IMR-90 (cell line): ENCODE results near the gene ASB4. TPM values are rescaled to one million over a fixed set of nuclear protein-coding genes. Genes with fewer than 3 reads are reported as not detected.

Experiments
- ATAC-seq: fragments of 200-7000 bp; cut with Tn5 transposase; 2 replicates; pipeline ENCODE4 v1.9.1; 2020; ENCODE audit warnings: low read depth, mild to moderate bottlenecking, moderate library complexity
- BruUV-seq: library from RNA; stranded (reverse); fragments of 400-500 nt; replicated peaks from 2 replicates; lab custom pipeline; 2021; lab: Mats Ljungman, UMichigan
- CTCF ChIA-PET: fragments of 300-600 bp; formaldehyde crosslinking; extraction: SDS; loops from one replicate; lab custom pipeline; 2021; ENCODE audit warnings: antibody characterized with exemption; lab: Yijun Ruan, JAX
- POLR2A ChIA-PET: fragments of 300-600 bp; sonication (Branson Sonifier 250); formaldehyde crosslinking; loops from one replicate; lab custom pipeline; 2022; ENCODE audit warnings: antibody characterized with exemption; ENCODE audit not compliant: unreplicated experiment; lab: Charles Lee
- DNase-seq: peaks from one replicate; pipeline ENCODE4 v3.0.0; 2013
- H2AFZ ChIP-seq: replicated peaks from 2 replicates; pipeline ENCODE3; 2013; ENCODE audit warnings: low read length, mild to moderate bottlenecking; ENCODE audit not compliant: poor library complexity
- H2AK5ac ChIP-seq: 2 replicates; pipeline ENCODE4 v1.6.1; 2013; ENCODE audit warnings: low read depth, low read length, inconsistent platforms
- H2AK9ac ChIP-seq: replicated peaks from 2 replicates; pipeline ENCODE3; 2013; ENCODE audit warnings: mild to moderate bottlenecking, low read depth, low read length, moderate library complexity; ENCODE audit not compliant: poor library complexity
- H2BK120ac ChIP-seq: 2 replicates; pipeline ENCODE4 v1.6.1; 2013; ENCODE audit warnings: low read depth, low read length, inconsistent platforms
- H2BK15ac ChIP-seq: 3 replicates; pipeline ENCODE4 v1.6.1; 2013; ENCODE audit warnings: low read depth, low read length, inconsistent platforms
- H2BK20ac ChIP-seq: 2 replicates; pipeline ENCODE4 v1.6.1; 2013; ENCODE audit warnings: low read depth, mild to moderate bottlenecking, inconsistent platforms, low read length, moderate library complexity
- H2BK5ac ChIP-seq: 2 replicates; pipeline ENCODE4 v1.6.1; 2013; ENCODE audit warnings: mild to moderate bottlenecking, low read depth, low read length, inconsistent platforms; ENCODE audit not compliant: poor library complexity, severe bottlenecking
- H3K14ac ChIP-seq: replicated peaks from 2 replicates; pipeline ENCODE4 v1.6.1; 2013; ENCODE audit warnings: low read depth, low read length, inconsistent platforms
- H3K18ac ChIP-seq: 2 replicates; pipeline ENCODE4 v1.6.1; 2013; ENCODE audit warnings: low read depth, low read length, control low read depth
- H3K23ac ChIP-seq: 2 replicates; pipeline ENCODE4 v1.6.1; 2013; ENCODE audit warnings: low read depth, low read length, inconsistent platforms
- H3K27ac ChIP-seq: 2 replicates; pipeline ENCODE4 v1.5.1; 2013; ENCODE audit warnings: mild to moderate bottlenecking, control low read depth, low read length; ENCODE audit not compliant: insufficient read depth
- H3K27me3 ChIP-seq: 2 replicates; pipeline ENCODE4 v1.6.1; 2013; ENCODE audit warnings: low read length; ENCODE audit not compliant: control insufficient read depth, insufficient read depth
- H3K36me3 ChIP-seq: 2 replicates; pipeline ENCODE4 v1.6.1; 2013; ENCODE audit warnings: low read length, mixed read lengths; ENCODE audit not compliant: control insufficient read depth, insufficient read depth
- H3K4ac ChIP-seq: 2 replicates; pipeline ENCODE4 v1.6.1; 2013; ENCODE audit warnings: low read depth, low read length, inconsistent platforms
- H3K4me1 ChIP-seq: 2 replicates; pipeline ENCODE4 v1.6.1; 2013; ENCODE audit warnings: low read length, mixed read lengths; ENCODE audit not compliant: control insufficient read depth, insufficient read depth
- H3K4me2 ChIP-seq: 2 replicates; pipeline ENCODE4 v1.6.1; 2013; ENCODE audit warnings: low read depth, mild to moderate bottlenecking, control low read depth, low read length, moderate library complexity
- H3K4me3 ChIP-seq: 2 replicates; pipeline ENCODE4 v1.5.1; 2013; ENCODE audit warnings: low read depth, mild to moderate bottlenecking, control low read depth, low read length, moderate library complexity; ENCODE audit not compliant: insufficient read depth
- H3K56ac ChIP-seq: 2 replicates; pipeline ENCODE4 v1.6.1; 2013; ENCODE audit warnings: low read length, inconsistent platforms; ENCODE audit not compliant: insufficient read depth; ENCODE audit errors: extremely low read depth
- H3K79me1 ChIP-seq, 2 experiments: 2 replicates each; pipeline ENCODE4 v1.6.1; 2013; ENCODE audit warnings: low read length in 2 of 2, inconsistent platforms in 1 of 2, low read depth in 1 of 2
- H3K9ac ChIP-seq: 2 replicates; pipeline ENCODE4 v1.6.1; 2013; ENCODE audit warnings: low read depth, low read length, control low read depth
- H3K9me1 ChIP-seq: 2 replicates; pipeline ENCODE4 v1.6.1; 2013; ENCODE audit warnings: low read length, inconsistent platforms; ENCODE audit not compliant: insufficient read depth
- H3K9me3 ChIP-seq: 2 replicates; pipeline ENCODE4 v1.6.1; 2013; ENCODE audit warnings: low read length; ENCODE audit not compliant: control insufficient read depth, insufficient read depth
- H4K20me1 ChIP-seq: 2 replicates; pipeline ENCODE4 v1.6.1; 2013; ENCODE audit warnings: low read length, inconsistent platforms; ENCODE audit not compliant: insufficient read depth
- H4K5ac ChIP-seq: 2 replicates; pipeline ENCODE4 v1.6.1; 2013; ENCODE audit warnings: mild to moderate bottlenecking, low read depth, low read length, control low read depth
- H4K8ac ChIP-seq, 2 experiments: 2 replicates each; pipeline ENCODE4 v1.6.1; 2013; ENCODE audit warnings: low read depth in 2 of 2, low read length in 2 of 2, control low read depth in 1 of 2, inconsistent platforms in 1 of 2
- H4K91ac ChIP-seq: 2 replicates; pipeline ENCODE4 v1.6.1; 2013; ENCODE audit warnings: low read depth, low read length, inconsistent platforms; ENCODE audit not compliant: insufficient read depth
- BHLHE40 ChIP-seq: fragments of 150-350 bp; IDR thresholded peaks from 2 replicates; pipeline ENCODE4 v1.6.1; 2016; ENCODE audit warnings: mild to moderate bottlenecking, low read depth, low read length
- ELK1 ChIP-seq: fragments of 150-350 bp; IDR thresholded peaks from 2 replicates; pipeline ENCODE4 v1.6.1; 2016; ENCODE audit warnings: low read depth, mild to moderate bottlenecking, low read length, moderate library complexity, borderline replicate concordance
- FOS ChIP-seq: fragments of 150-350 bp; IDR thresholded peaks from 2 replicates; pipeline ENCODE4 v1.6.1; 2016; ENCODE audit warnings: low read depth, low read length
- MAFK ChIP-seq: IDR thresholded peaks from 2 replicates; pipeline ENCODE4 v1.6.1; 2012; ENCODE audit warnings: low read depth, low read length, improper control_type of control experiment
- MAZ ChIP-seq: IDR thresholded peaks from 2 replicates; pipeline ENCODE4 v1.6.1; 2012; ENCODE audit warnings: low read depth, mild to moderate bottlenecking, low read length, improper control_type of control experiment, moderate library complexity, borderline replicate concordance
- NFE2L2 ChIP-seq: fragments of 150-350 bp; IDR thresholded peaks from 2 replicates; pipeline ENCODE4 v1.6.1; 2016; ENCODE audit warnings: low read depth, mild to moderate bottlenecking, low read length
- RFX5 ChIP-seq: IDR thresholded peaks from 2 replicates; pipeline ENCODE4 v1.8.0; 2012; ENCODE audit warnings: low read depth, mild to moderate bottlenecking, low read length, moderate library complexity
- WGBS, 2 experiments: methylation state at CpG; one replicate each; pipeline versions ENCODE4 v1.1.5 to v1.1.7; 2013; ENCODE audit warnings: missing lambda C conversion rate in 2 of 2; ENCODE audit not compliant: insufficient read length in 1 of 2; ENCODE audit errors: extremely low coverage in 2 of 2; 5-methylcytosine and 5-hydroxymethylcytosine counted together
- dilution Hi-C: fragments of 300-500 bp; cut with HindIII; formaldehyde crosslinking; loops from one replicate; pipeline ENCODE4 v1.14.3; 2018; ENCODE audit warnings: low sequenced_read_pairs; ENCODE audit not compliant: unreplicated experiment
- in situ Hi-C: fragments of 300-500 bp; cut with MboI; formaldehyde crosslinking; loops from 3 replicates; pipeline ENCODE4 v1.14.3; 2019; ENCODE audit warnings: low sequenced_read_pairs, inconsistent platforms, mixed read lengths
- intact Hi-C: fragments of 100-400 bp; cut with micrococcal nuclease; formaldehyde crosslinking; loops from 2 replicates; pipeline ENCODE4 v1.10.0; 2022
- polyA plus RNA-seq, 3 experiments: library from polyadenylated mRNA; depleted of rRNA; stranded (reverse); fragments of >200 nt; gene quantifications; 2 replicates each; pipeline ENCODE4 v1.2.3, GENCODE V29; 2012; ENCODE audit warnings: low replicate concordance in 1 of 3
- total RNA-seq: library from RNA; depleted of rRNA; stranded (reverse); fragments of >200 nt; gene quantifications from 2 replicates; pipeline ENCODE4 v1.2.3, GENCODE V29; 2012

The ASB4 gene
- total and polyA plus RNA-seq, 2 of the 4 experiments (the other 2 are of a cell fraction) = not detected

GRCh38 chr7:95550546-95550945 is 64.8 kb downstream of the ASB4 start:
- Histone ChIP-seq H3K4me2 (no peak overlapping the region), H3K23ac (no peak overlapping the region), H2AK9ac (no peak overlapping the region), H4K8ac (no peak overlapping the region), H2BK120ac (no peak overlapping the region), H3K14ac (no peak overlapping the region), H3K9me1 (no peaks in the 10 kb centered on the region), H3K18ac (no peak overlapping the region), H3K27me3 (no peaks in the 10 kb centered on the region; the same call in 1 of the 2 replicates), H3K9me3 (no peaks in the 10 kb centered on the region), H2AK5ac (no peak overlapping the region), H3K4ac (no peak overlapping the region), H3K27ac (no peak overlapping the region), H3K36me3 (no peaks in the 10 kb centered on the region), H4K91ac (no peak overlapping the region), H3K56ac (no peak overlapping the region), H3K4me3 (no peak overlapping the region), H2BK20ac (no peak overlapping the region), H4K5ac (no peak overlapping the region), H4K20me1 (no peaks in the 10 kb centered on the region), H3K4me1 (no peaks in the 10 kb centered on the region), H3K9ac (no peak overlapping the region), H2AFZ (no peak overlapping the region), H2BK15ac (no peak overlapping the region), H3K79me1 (no peaks in the 10 kb centered on the region), H2BK5ac (no peak overlapping the region)
- ATAC-seq (no peak), DNase-seq (no peak)
- TF ChIP-seq BHLHE40 (no peak), NFE2L2 (no peak), RFX5 (no peak), MAFK (no peak), MAZ (no peak), FOS (no peak), ELK1 (no peak)
- intact Hi-C loops = loop anchor here (2.0 kb wide), 1 partner anchor 32 kb away; no protein-coding TSS in a partner anchor
- CTCF ChIA-PET = interaction anchor here (0.6 kb wide), 1 partner anchor 135 kb away, joined by 3 read pairs; no protein-coding TSS in a partner anchor
- dilution Hi-C loops = no loop called here
- in situ Hi-C loops = no loop called here
- WGBS, 2 experiments = 58% methylated on average over 2 of the region's 4 CpGs; no CpG with 5 or more reads in 1 of the 2 experiments
- POLR2A ChIA-PET = no interaction called here
- BruUV-seq = no TSS peak
